ENCODE measurements around the gene RETSAT. TPM values are rescaled to one million over a fixed set of nuclear protein-coding genes. Genes with fewer than 3 reads are reported as not detected.
A peak's percentile ranks its signal among the peaks of the same experiment; 100 is the strongest.
"Not testable (repeated sequence)": the region's sequence is repeated elsewhere in the genome, so short reads cannot be mapped to it uniquely, and the experiment has no call there.

RETSAT gene
- total RNA-seq, 1 donor from 2014 or later = 26.0 TPM

- no peak overlapping the region for H3K27ac Mint-ChIP-seq (ENCODE audit: unreplicated experiment)
- no peaks in the 10 kb centered on the region for H3K9me3 Mint-ChIP-seq
- no peaks in the 10 kb centered on the region for H3K27me3 Mint-ChIP-seq (ENCODE audit: low read depth)
- peaks cover 21% of the 10 kb centered on the region for H3K36me3 Mint-ChIP-seq (ENCODE audit: low read depth)
- TF ChIP-seq CTCF (conservative IDR thresholded peaks at IDR 0.05) = no peak
- peak overlapping the region; percentile 96 for H3K4me3 Mint-ChIP-seq
- peaks cover 41% of the 10 kb centered on the region for H3K4me1 Mint-ChIP-seq
- no peak for DNase-seq (ENCODE audit: low read depth, low spot score)
Observed at GRCh38 chr2:85324639-85325465, 29.5 kb downstream of the RETSAT start.

- not testable (repeated sequence) for DNase-seq (ENCODE audit: low read depth, low spot score); H3K27me3 Mint-ChIP-seq (ENCODE audit: low read depth); H3K27ac Mint-ChIP-seq (ENCODE audit: unreplicated experiment); H3K9me3 Mint-ChIP-seq
- Mint-ChIP-seq H3K4me3 (peak overlapping the region; percentile 40), H3K36me3 (ENCODE audit: low read depth) (peaks cover 25% of the 10 kb centered on the region), H3K4me1 (peaks cover 37% of the 10 kb centered on the region)
Observed at GRCh38 chr2:85323988-85324367, 30.4 kb downstream of the RETSAT start.

GRCh38 chr2:85323351-85323987 is 30.9 kb downstream of the RETSAT start:
- Mint-ChIP-seq H3K27me3 (ENCODE audit: low read depth) (no peaks in the 10 kb centered on the region), H3K27ac (ENCODE audit: unreplicated experiment) (no peak overlapping the region), H3K4me3 (peak overlapping the region; percentile 40), H3K9me3 (no peaks in the 10 kb centered on the region), H3K4me1 (peaks cover 36% of the 10 kb centered on the region), H3K36me3 (ENCODE audit: low read depth) (peaks cover 30% of the 10 kb centered on the region)
- TF ChIP-seq CTCF (conservative IDR thresholded peaks at IDR 0.05) = no peak
- no peak for DNase-seq (ENCODE audit: low read depth, low spot score)

- Mint-ChIP-seq H3K36me3 (ENCODE audit: low read depth) (peaks cover 36% of the 10 kb centered on the region), H3K4me3 (no peak overlapping the region), H3K27me3 (ENCODE audit: low read depth) (no peaks in the 10 kb centered on the region), H3K27ac (ENCODE audit: unreplicated experiment) (no peak overlapping the region), H3K4me1 (peaks cover 7% of the 10 kb centered on the region), H3K9me3 (no peaks in the 10 kb centered on the region)
- no peak for TF ChIP-seq CTCF (conservative IDR thresholded peaks at IDR 0.05)
- no peak for DNase-seq (ENCODE audit: low read depth, low spot score)
Observed at GRCh38 chr2:85319796-85320195, 34.5 kb downstream of the RETSAT start.

GRCh38 chr2:85318222-85319074 is 35.9 kb downstream of the RETSAT start:
- H3K4me1 Mint-ChIP-seq = peaks cover 9% of the 10 kb centered on the region
- H3K9me3 Mint-ChIP-seq = no peaks in the 10 kb centered on the region
- H3K27me3 Mint-ChIP-seq (ENCODE audit: low read depth) = no peaks in the 10 kb centered on the region
- no peak for TF ChIP-seq CTCF (conservative IDR thresholded peaks at IDR 0.05)
- H3K36me3 Mint-ChIP-seq (ENCODE audit: low read depth) = peaks cover 34% of the 10 kb centered on the region
- peak overlapping the region; percentile 9 for H3K4me3 Mint-ChIP-seq
- no peak overlapping the region for H3K27ac Mint-ChIP-seq (ENCODE audit: unreplicated experiment)
- DNase-seq (ENCODE audit: low read depth, low spot score) = no peak

- peaks cover 25% of the 10 kb centered on the region for H3K36me3 Mint-ChIP-seq (ENCODE audit: low read depth)
- H3K27ac Mint-ChIP-seq (ENCODE audit: unreplicated experiment); DNase-seq (ENCODE audit: low read depth, low spot score); H3K9me3 Mint-ChIP-seq; H3K4me3 Mint-ChIP-seq; H3K4me1 Mint-ChIP-seq; H3K27me3 Mint-ChIP-seq (ENCODE audit: low read depth): not testable (repeated sequence)
Observed at GRCh38 chr2:85315921-85316320, 38.4 kb downstream of the RETSAT start.

Measured in neural crest cell (in vitro differentiated cells).